ENCODE results near the gene PRAC2.

- no peak for TF ChIP-seq POLR2AphosphoS5 (IDR thresholded peaks at IDR 0.05; ENCODE audit: low read depth, low read length)
- TF ChIP-seq CTCF (IDR thresholded peaks at IDR 0.05), result no peak
- TF ChIP-seq REST (IDR thresholded peaks at IDR 0.05; ENCODE audit: insufficient read depth in 1 of 2, low read depth in 2 of 2, low read length in 1 of 2), result no peak
- TF ChIP-seq SIN3A (IDR thresholded peaks at IDR 0.05; ENCODE audit: borderline replicate concordance, insufficient read depth, low read depth, low read length), result no peak
These were observed 26.9 kb downstream of the PRAC2 start for GRCh38 chr17:48749621-48750553.
